Measurements from ENCODE around the gene PIGU.

- TF ChIP-seq GATA2 (IDR thresholded peaks at IDR 0.05; ENCODE audit: low read depth, low read length) = no peak
- no peak for TF ChIP-seq GATA3 (IDR thresholded peaks at IDR 0.05; ENCODE audit: low read depth, low read length)
These were observed 39.5 kb downstream of the PIGU start for GRCh38 chr20:34637245-34638038.

Data from SH-SY5Y (cell line).